ENCODE measurements around the gene EGF.

GRCh38 chr4:109981936-109982335 lies 69.3 kb downstream of the EGF start:
- no peak for TF ChIP-seq ARNTL (CRISPR knock-in tag; IDR thresholded peaks at IDR 0.05; ENCODE audit: borderline replicate concordance, low read depth)
- TF ChIP-seq PATZ1 (CRISPR knock-in tag; IDR thresholded peaks at IDR 0.05; ENCODE audit: borderline replicate concordance), result no peak
- TF ChIP-seq RARB (CRISPR knock-in tag; IDR thresholded peaks at IDR 0.05), result no peak
- no peak for TF ChIP-seq PPARA (CRISPR knock-in tag; IDR thresholded peaks at IDR 0.05; ENCODE audit: borderline replicate concordance)
- TF ChIP-seq ZC3H10 (CRISPR knock-in tag; IDR thresholded peaks at IDR 0.05), result no peak
- TF ChIP-seq ZNF8 (CRISPR knock-in tag; IDR thresholded peaks at IDR 0.05), result no peak
- TF ChIP-seq SNAI2 (CRISPR knock-in tag; IDR thresholded peaks at IDR 0.05), result no peak
- TF ChIP-seq BACH2 (CRISPR knock-in tag; IDR thresholded peaks at IDR 0.05; ENCODE audit: borderline replicate concordance), result no peak
- TF ChIP-seq, protein P1, sequence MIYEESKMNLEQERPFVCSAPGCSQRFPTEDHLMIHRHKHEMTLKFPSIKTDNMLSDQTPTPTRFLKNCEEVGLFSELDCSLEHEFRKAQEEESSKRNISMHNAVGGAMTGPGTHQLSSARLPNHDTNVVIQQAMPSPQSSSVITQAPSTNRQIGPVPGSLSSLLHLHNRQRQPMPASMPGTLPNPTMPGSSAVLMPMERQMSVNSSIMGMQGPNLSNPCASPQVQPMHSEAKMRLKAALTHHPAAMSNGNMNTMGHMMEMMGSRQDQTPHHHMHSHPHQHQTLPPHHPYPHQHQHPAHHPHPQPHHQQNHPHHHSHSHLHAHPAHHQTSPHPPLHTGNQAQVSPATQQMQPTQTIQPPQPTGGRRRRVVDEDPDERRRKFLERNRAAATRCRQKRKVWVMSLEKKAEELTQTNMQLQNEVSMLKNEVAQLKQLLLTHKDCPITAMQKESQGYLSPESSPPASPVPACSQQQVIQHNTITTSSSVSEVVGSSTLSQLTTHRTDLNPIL (CRISPR knock-in tag; IDR thresholded peaks at IDR 0.05; ENCODE audit: low read depth), result no peak

Measured in SK-N-SH treated with all-trans-retinoic acid at 6 μM for 48 hours (cell line).